Lower leg skin (tissue), 3 donors: ENCODE measurements around the gene ZSWIM4.

Experiments
- CTCF ChIP-seq, 3 donors: fragments of 450-650 bp; IDR thresholded peaks; one replicate each; pipeline ENCODE4 v1.5.1; 2016; ENCODE audit warnings: antibody characterized with exemption in 3 of 3, mild to moderate bottlenecking in 3 of 3, moderate library complexity in 2 of 3
- POLR2A ChIP-seq, 2 donors: fragments of 450-650 bp; IDR thresholded peaks; one replicate each; pipeline ENCODE4 v1.6.1; 2016 to 2017; ENCODE audit warnings: antibody characterized with exemption in 2 of 2, mild to moderate bottlenecking in 1 of 2, moderate library complexity in 1 of 2

- TF ChIP-seq CTCF (IDR thresholded peaks at IDR 0.05), result no peak
- TF ChIP-seq POLR2A (IDR thresholded peaks at IDR 0.05), result no peak
Observed at GRCh38 chr19:13764821-13765394, 30.3 kb upstream of the ZSWIM4 start.
